Bronchial epithelial cell (primary cell): ENCODE results near the gene GPR37. TPM values are rescaled to one million over a fixed set of nuclear protein-coding genes. Genes with fewer than 3 reads are reported as not detected.

Source experiments
- total RNA-seq: library from RNA; depleted of rRNA; stranded (reverse); fragments of >200 nt; gene quantifications from 2 replicates; pipeline ENCODE4 v1.2.1, GENCODE V29; 2014

GPR37 gene
- total RNA-seq, 1 donor from 2014 or later = 1.6 TPM

Other genes starting within 250 kb of the GPR37 start
- 29.5 and 30.1 TPM in 2 replicates for gene POT1, start 164.0 kb upstream of the GPR37 start, total RNA-seq